ENCODE results near the gene KDM2A. TPM values are rescaled to one million over a fixed set of nuclear protein-coding genes. Genes with fewer than 3 reads are reported as not detected.
A peak's percentile ranks its signal among the peaks of the same experiment; 100 is the strongest.

The KDM2A gene
- total RNA-seq, 1 donor from 2014 or later: 70.4 TPM

DNA sequence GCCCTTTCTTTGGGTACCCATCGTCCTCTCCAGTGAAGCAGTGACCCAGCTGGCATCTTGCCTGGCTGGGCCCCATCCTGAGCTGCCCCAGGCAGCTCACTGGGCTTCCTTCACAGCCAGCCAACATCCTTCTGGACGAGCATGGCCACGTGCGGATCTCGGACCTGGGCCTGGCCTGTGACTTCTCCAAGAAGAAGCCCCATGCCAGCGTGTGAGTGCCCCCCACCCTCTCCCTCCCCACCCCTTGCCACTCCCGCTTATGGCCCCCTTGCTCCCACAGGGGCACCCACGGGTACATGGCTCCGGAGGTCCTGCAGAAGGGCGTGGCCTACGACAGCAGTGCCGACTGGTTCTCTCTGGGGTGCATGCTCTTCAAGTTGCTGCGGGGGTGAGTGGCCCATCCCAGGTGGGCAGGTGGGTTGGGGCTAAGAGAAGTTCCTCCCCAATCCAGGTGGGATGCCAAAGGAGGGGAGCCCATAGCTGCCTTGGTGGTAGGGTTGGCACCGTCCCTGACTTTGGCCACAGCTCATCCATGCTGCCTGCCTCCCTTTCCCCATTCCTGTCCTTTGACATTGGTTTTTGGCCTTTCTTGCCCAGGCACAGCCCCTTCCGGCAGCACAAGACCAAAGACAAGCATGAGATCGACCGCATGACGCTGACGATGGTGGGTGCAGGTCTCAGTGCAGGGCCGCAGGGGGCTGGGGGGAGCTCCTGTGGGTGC lies 163.3 kb downstream of the KDM2A start:
- Mint-ChIP-seq H3K36me3 (ENCODE audit: low read depth, unreplicated experiment) (peaks cover 2% of the 10 kb centered on the region), H3K9me3 (ENCODE audit: unreplicated experiment) (no peaks in the 10 kb centered on the region), H3K27ac (ENCODE audit: unreplicated experiment) (no peak overlapping the region), H3K27me3 (ENCODE audit: low read depth, unreplicated experiment) (no peaks in the 10 kb centered on the region), H3K4me1 (ENCODE audit: low read depth, unreplicated experiment) (peaks cover 3% of the 10 kb centered on the region), H3K4me3 (ENCODE audit: unreplicated experiment) (no peak overlapping the region)
- Histone ChIP-seq H3K4me3 (ENCODE audit: insufficient read depth, low read depth, low read length) (no peak overlapping the region), H3K27me3 (ENCODE audit: insufficient read depth, low read length) (no peaks in the 10 kb centered on the region), H3K36me3 (ENCODE audit: insufficient read depth, low read length) (peaks cover 11% of the 10 kb centered on the region), H3K79me2 (ENCODE audit: insufficient read depth, low read length) (peaks cover 4% of the 10 kb centered on the region), H3K9ac (ENCODE audit: low read length) (no peak overlapping the region), H3K4me2 (ENCODE audit: low read length) (no peak overlapping the region), H3K4me1 (ENCODE audit: insufficient read depth, low read length) (peaks cover under 1% of the 10 kb centered on the region), H3K27ac (ENCODE audit: low read depth, low read length) (no peak overlapping the region), H4K20me1 (ENCODE audit: insufficient read depth, low read length) (no peaks in the 10 kb centered on the region), H2AFZ (ENCODE audit: low read depth, low read length) (no peak overlapping the region), H3K9me3 (ENCODE audit: insufficient read depth, low read depth, low read length) (no peaks in the 10 kb centered on the region)
- TF ChIP-seq, protein P1, sequence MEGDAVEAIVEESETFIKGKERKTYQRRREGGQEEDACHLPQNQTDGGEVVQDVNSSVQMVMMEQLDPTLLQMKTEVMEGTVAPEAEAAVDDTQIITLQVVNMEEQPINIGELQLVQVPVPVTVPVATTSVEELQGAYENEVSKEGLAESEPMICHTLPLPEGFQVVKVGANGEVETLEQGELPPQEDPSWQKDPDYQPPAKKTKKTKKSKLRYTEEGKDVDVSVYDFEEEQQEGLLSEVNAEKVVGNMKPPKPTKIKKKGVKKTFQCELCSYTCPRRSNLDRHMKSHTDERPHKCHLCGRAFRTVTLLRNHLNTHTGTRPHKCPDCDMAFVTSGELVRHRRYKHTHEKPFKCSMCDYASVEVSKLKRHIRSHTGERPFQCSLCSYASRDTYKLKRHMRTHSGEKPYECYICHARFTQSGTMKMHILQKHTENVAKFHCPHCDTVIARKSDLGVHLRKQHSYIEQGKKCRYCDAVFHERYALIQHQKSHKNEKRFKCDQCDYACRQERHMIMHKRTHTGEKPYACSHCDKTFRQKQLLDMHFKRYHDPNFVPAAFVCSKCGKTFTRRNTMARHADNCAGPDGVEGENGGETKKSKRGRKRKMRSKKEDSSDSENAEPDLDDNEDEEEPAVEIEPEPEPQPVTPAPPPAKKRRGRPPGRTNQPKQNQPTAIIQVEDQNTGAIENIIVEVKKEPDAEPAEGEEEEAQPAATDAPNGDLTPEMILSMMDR (IDR thresholded peaks at IDR 0.05; ENCODE audit: insufficient read depth, low read depth, low read length): no peak
- no peak for TF ChIP-seq EZH2 (IDR thresholded peaks at IDR 0.05; ENCODE audit: insufficient read depth, low read length)
- DNase-seq (ENCODE audit: low read depth) (no peak), FAIRE-seq (no peak)

DNA sequence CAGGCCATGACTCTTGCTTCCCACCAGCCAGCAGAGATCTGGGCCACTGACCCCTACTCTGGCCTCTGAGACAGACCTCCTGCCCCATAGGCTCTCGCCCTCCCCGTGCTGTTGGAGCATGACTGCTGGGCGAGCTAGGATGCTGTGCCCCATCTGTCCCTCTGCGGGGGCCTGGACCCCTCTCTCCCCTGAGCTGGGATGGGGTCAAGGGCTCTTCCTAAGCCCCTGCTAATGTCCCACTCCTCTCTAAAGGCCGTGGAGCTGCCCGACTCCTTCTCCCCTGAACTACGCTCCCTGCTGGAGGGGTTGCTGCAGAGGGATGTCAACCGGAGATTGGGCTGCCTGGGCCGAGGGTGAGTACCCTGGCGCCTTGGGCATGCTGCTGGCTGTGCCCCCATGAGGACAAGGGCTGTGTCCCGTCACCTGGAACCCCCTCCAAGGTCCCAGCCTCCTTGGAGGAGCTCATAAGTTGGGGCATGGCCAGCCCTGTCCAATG lies 163.9 kb downstream of the KDM2A start:
- no peak overlapping the region for H3K4me2 ChIP-seq (ENCODE audit: low read length)
- H3K27ac ChIP-seq (ENCODE audit: low read depth, low read length): no peak overlapping the region
- no peaks in the 10 kb centered on the region for H3K9me3 ChIP-seq (ENCODE audit: insufficient read depth, low read depth, low read length)
- no peak overlapping the region for H3K4me3 ChIP-seq (ENCODE audit: insufficient read depth, low read depth, low read length)
- Mint-ChIP-seq H3K36me3 (ENCODE audit: low read depth, unreplicated experiment) (peaks cover 6% of the 10 kb centered on the region), H3K27me3 (ENCODE audit: low read depth, unreplicated experiment) (no peaks in the 10 kb centered on the region), H3K27ac (ENCODE audit: unreplicated experiment) (no peak overlapping the region), H3K4me3 (ENCODE audit: unreplicated experiment) (no peak overlapping the region), H3K4me1 (ENCODE audit: low read depth, unreplicated experiment) (peaks cover 9% of the 10 kb centered on the region), H3K9me3 (ENCODE audit: unreplicated experiment) (no peaks in the 10 kb centered on the region)
- peaks cover 3% of the 10 kb centered on the region for H3K79me2 ChIP-seq (ENCODE audit: insufficient read depth, low read length)
- no peak for TF ChIP-seq EZH2 (IDR thresholded peaks at IDR 0.05; ENCODE audit: insufficient read depth, low read length)
- TF ChIP-seq, protein P1 (IDR thresholded peaks at IDR 0.05; ENCODE audit: insufficient read depth, low read depth, low read length): no peak
- no peaks in the 10 kb centered on the region for H4K20me1 ChIP-seq (ENCODE audit: insufficient read depth, low read length)
- DNase-seq (ENCODE audit: low read depth) (no peak), FAIRE-seq (no peak)
- no peaks in the 10 kb centered on the region for H3K27me3 ChIP-seq (ENCODE audit: insufficient read depth, low read length)
- H2AFZ ChIP-seq (ENCODE audit: low read depth, low read length): no peak overlapping the region
- peaks cover 5% of the 10 kb centered on the region for H3K4me1 ChIP-seq (ENCODE audit: insufficient read depth, low read length)
- peaks cover 11% of the 10 kb centered on the region for H3K36me3 ChIP-seq (ENCODE audit: insufficient read depth, low read length)
- no peak overlapping the region for H3K9ac ChIP-seq (ENCODE audit: low read length)

DNA sequence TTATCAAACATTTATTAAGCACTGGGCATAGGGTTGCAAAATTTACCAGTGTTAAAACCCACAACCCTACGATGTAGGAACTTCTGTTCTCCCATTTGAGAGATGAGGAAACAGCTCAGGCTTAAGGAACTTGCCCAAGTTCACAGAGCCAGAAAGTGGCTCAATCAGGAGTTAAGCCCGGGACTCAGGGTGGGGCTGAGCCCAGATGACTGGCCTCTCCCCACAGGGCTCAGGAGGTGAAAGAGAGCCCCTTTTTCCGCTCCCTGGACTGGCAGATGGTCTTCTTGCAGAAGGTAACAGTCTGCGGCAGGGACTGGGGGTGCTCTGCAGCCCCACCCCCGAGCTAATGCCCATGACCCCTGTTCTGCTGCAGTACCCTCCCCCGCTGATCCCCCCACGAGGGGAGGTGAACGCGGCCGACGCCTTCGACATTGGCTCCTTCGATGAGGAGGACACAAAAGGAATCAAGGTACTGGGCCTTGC lies 164.5 kb downstream of the KDM2A start:
- H4K20me1 ChIP-seq (ENCODE audit: insufficient read depth, low read length): no peaks in the 10 kb centered on the region
- TF ChIP-seq EZH2 (IDR thresholded peaks at IDR 0.05; ENCODE audit: insufficient read depth, low read length): no peak
- TF ChIP-seq, protein P1 (IDR thresholded peaks at IDR 0.05; ENCODE audit: insufficient read depth, low read depth, low read length): no peak
- Mint-ChIP-seq H3K27ac (ENCODE audit: unreplicated experiment) (peak overlapping the region; percentile 47), H3K27me3 (ENCODE audit: low read depth, unreplicated experiment) (no peaks in the 10 kb centered on the region), H3K4me3 (ENCODE audit: unreplicated experiment) (no peak overlapping the region), H3K9me3 (ENCODE audit: unreplicated experiment) (no peaks in the 10 kb centered on the region), H3K36me3 (ENCODE audit: low read depth, unreplicated experiment) (peaks cover 6% of the 10 kb centered on the region), H3K4me1 (ENCODE audit: low read depth, unreplicated experiment) (peaks cover 10% of the 10 kb centered on the region)
- DNase-seq (ENCODE audit: low read depth) (no peak), FAIRE-seq (no peak)
- peaks cover 10% of the 10 kb centered on the region for H3K4me1 ChIP-seq (ENCODE audit: insufficient read depth, low read length)
- H3K9ac ChIP-seq (ENCODE audit: low read length): no peak overlapping the region
- H3K27ac ChIP-seq (ENCODE audit: low read depth, low read length): no peak overlapping the region
- peaks cover under 1% of the 10 kb centered on the region for H3K79me2 ChIP-seq (ENCODE audit: insufficient read depth, low read length)
- H3K4me2 ChIP-seq (ENCODE audit: low read length): no peak overlapping the region
- no peak overlapping the region for H3K4me3 ChIP-seq (ENCODE audit: insufficient read depth, low read depth, low read length)
- H3K27me3 ChIP-seq (ENCODE audit: insufficient read depth, low read length): no peaks in the 10 kb centered on the region
- peaks cover 11% of the 10 kb centered on the region for H3K36me3 ChIP-seq (ENCODE audit: insufficient read depth, low read length)
- no peaks in the 10 kb centered on the region for H3K9me3 ChIP-seq (ENCODE audit: insufficient read depth, low read depth, low read length)
- no peak overlapping the region for H2AFZ ChIP-seq (ENCODE audit: low read depth, low read length)

All from astrocyte (in vitro differentiated cells and primary cell).